HS-5 (cell line): ENCODE measurements around the gene SMARCD2.

ENCODE experiments used
- DNase-seq: peaks from one replicate; pipeline ENCODE4 v3.0.0-alpha.2; 2012; ENCODE audit warnings: low read depth

SMARCD2 gene

GRCh38 chr17:63832014-63832413 is 10.5 kb downstream of the SMARCD2 start:
- DNase-seq, result no peak

- no peak for DNase-seq
Observed at GRCh38 chr17:63831505-63831904, 11.0 kb downstream of the SMARCD2 start.

- no peak for DNase-seq
Observed at GRCh38 chr17:63830904-63831491, 11.5 kb downstream of the SMARCD2 start.

- no peak for DNase-seq
Observed at GRCh38 chr17:63830278-63830677, 12.2 kb downstream of the SMARCD2 start.

- DNase-seq, result no peak
Observed at GRCh38 chr17:63828936-63829335, 13.5 kb downstream of the SMARCD2 start.

GRCh38 chr17:63827801-63828221 is 14.7 kb downstream of the SMARCD2 start:
- no peak for DNase-seq

GRCh38 chr17:63827002-63827800 is 15.3 kb downstream of the SMARCD2 start, which contains the start of the genes FTSJ3 and PSMC5:
Gene FTSJ3 (minus strand): TSS chr17:63827663. CDS start chr17:63826902, 761 bp downstream.
Gene PSMC5 (plus strand): TSS chr17:63827431. CDS start chr17:63827491, 60 bp downstream.
- peak; percentile 94 for DNase-seq

GRCh38 chr17:63826468-63827001 is 15.9 kb downstream of the SMARCD2 start:
- no peak for DNase-seq

GRCh38 chr17:63824362-63824761 is 18.1 kb downstream of the SMARCD2 start:
- no peak for DNase-seq

GRCh38 chr17:63823659-63824331 is 18.7 kb downstream of the SMARCD2 start:
- no peak for DNase-seq

- DNase-seq, result no peak
Observed at GRCh38 chr17:63822537-63822936, 19.9 kb downstream of the SMARCD2 start.

- DNase-seq, result no peak
Observed at GRCh38 chr17:63821804-63822203, 20.7 kb downstream of the SMARCD2 start.

- no peak for DNase-seq
Observed at GRCh38 chr17:63820963-63821561, 21.4 kb downstream of the SMARCD2 start.

- no peak for DNase-seq
Observed at GRCh38 chr17:63819585-63820537, 22.6 kb downstream of the SMARCD2 start.

GRCh38 chr17:63819131-63819530 is 23.4 kb downstream of the SMARCD2 start:
- no peak for DNase-seq

GRCh38 chr17:63817736-63818385 is 24.6 kb downstream of the SMARCD2 start:
- DNase-seq, result no peak

GRCh38 chr17:63816669-63817068 is 25.8 kb downstream of the SMARCD2 start:
- no peak for DNase-seq

- no peak for DNase-seq
Observed at GRCh38 chr17:63816123-63816522, 26.4 kb downstream of the SMARCD2 start.

- DNase-seq, result no peak
Observed at GRCh38 chr17:63809970-63810369, 32.5 kb downstream of the SMARCD2 start.

GRCh38 chr17:63805591-63805990 is 36.9 kb downstream of the SMARCD2 start:
- no peak for DNase-seq
